Thyroid gland (tissue), 4 donors: ENCODE data around the gene EIF2S1. TPM values are rescaled to one million over a fixed set of nuclear protein-coding genes. Genes with fewer than 3 reads are reported as not detected.
"Not testable (repeated sequence)": the region's sequence is repeated elsewhere in the genome, so short reads cannot be mapped to it uniquely, and the experiment has no call there.

Experiments
- DNase-seq, 2 donors: peaks; one replicate each; pipeline ENCODE4 v3.0.0-alpha.2; 2019
- H3K27ac ChIP-seq, 3 donors: fragments of 200-600 bp; sonication (generic); 1 replicate in 2 of 3; 2 replicates in 1 of 3; pipeline ENCODE4 v1.5.1; 2016 to 2019; ENCODE audit warnings: mild to moderate bottlenecking in 1 of 3, moderate library complexity in 1 of 3
- H3K27me3 ChIP-seq: fragments of 200-600 bp; sonication (generic); one replicate; pipeline ENCODE4 v1.5.1; 2019
- H3K36me3 ChIP-seq, 2 donors: fragments of 200-600 bp; sonication (generic); one replicate each; pipeline ENCODE4 v1.5.1; 2016 to 2019
- H3K4me1 ChIP-seq, 2 donors: fragments of 200-600 bp; sonication (generic); one replicate each; pipeline ENCODE4 v1.5.1; 2017 to 2019
- H3K4me3 ChIP-seq, 3 donors: fragments of 200-600 bp; sonication (generic); replicated peaks in 1 of 3; 1 replicate in 2 of 3; 2 replicates in 1 of 3; pipeline ENCODE4 v1.5.1; 2016; ENCODE audit warnings: mild to moderate bottlenecking in 1 of 3
- H3K9me3 ChIP-seq: fragments of 200-600 bp; sonication (generic); one replicate; pipeline ENCODE4 v1.5.1; 2017
- POLR2A ChIP-seq, 2 donors: fragments of 450-650 bp; IDR thresholded peaks; one replicate each; pipeline ENCODE4 v1.6.1; 2017; ENCODE audit warnings: antibody characterized with exemption in 2 of 2, mild to moderate bottlenecking in 2 of 2, moderate library complexity in 1 of 2
- WGBS, 2 donors: methylation state at CpG; one replicate each; pipeline ENCODE4 v1.1.5; 2017; 5-methylcytosine and 5-hydroxymethylcytosine counted together
- intact Hi-C: fragments of 100-400 bp; cut with DNase I; formaldehyde crosslinking; loops from one replicate; pipeline ENCODE4 v1.15.1; 2023
- total RNA-seq, 4 donors: library from RNA; depleted of rRNA; stranded (reverse); fragments of >200 nt; gene quantifications; one replicate each; pipeline ENCODE4 v1.2.3, GENCODE V29; 2016
- TF ChIP-seq, protein P1 (sequence below), 6 experiments: fragments of 200-600 bp in 3 of 6; fragments of 450-650 bp in 3 of 6; sonication (generic) in 3 of 6; IDR thresholded peaks; one replicate each; pipeline ENCODE4 v1.5.1; 2016 to 2019; ENCODE audit warnings: antibody characterized with exemption in 6 of 6, mild to moderate bottlenecking in 2 of 6, inconsistent platforms in 1 of 6, moderate library complexity in 1 of 6

The EIF2S1 gene
- total RNA-seq, 4 donors from 2014 or later = 53.3 to 98.5 (median 69.6) TPM

DNA sequence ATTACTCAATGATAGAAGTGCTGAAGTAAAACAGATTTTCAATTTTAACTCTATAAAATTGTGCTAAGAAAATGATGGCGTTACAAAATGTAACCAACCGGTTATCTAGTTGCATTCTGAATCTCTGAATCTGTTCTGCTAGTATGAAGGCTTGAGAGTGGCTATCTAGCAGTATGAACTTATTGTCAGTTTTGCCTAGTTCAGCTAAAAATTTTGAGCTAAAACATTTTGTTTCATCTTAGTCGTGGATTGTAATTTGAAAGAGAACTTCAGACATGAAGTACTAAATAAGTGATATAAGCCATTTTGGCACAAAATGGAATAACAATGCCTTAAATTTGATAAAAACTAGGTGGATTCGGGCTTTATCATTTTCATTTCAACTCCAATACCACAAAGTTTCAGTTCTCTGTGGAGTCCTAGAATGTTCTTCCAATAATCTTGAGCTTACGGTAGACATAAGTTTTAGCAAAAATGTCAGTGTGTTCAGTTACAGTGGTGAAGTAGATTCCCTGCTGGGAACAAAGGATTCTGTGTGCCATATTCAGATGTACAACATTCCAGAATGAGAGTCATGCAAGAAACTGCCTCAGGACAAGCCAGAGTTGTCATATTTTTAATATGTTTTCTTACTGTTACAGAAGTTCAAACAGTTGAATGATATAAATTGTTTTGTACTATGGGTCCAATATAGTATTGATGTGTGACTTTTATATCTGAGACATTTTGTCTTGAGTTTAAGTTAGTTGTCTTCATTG lies 28.6 kb upstream of the EIF2S1 start:
- Histone ChIP-seq H3K4me3 (no peak overlapping the region), H3K27ac (no peak overlapping the region), H3K9me3 (no peaks in the 10 kb centered on the region), H3K4me1 (no peaks in the 10 kb centered on the region), H3K27me3 (no peaks in the 10 kb centered on the region), H3K36me3 (peaks cover 32 to 40% of the 10 kb centered on the region in 2 donors)
- 90 to 94% methylated on average over 5 of the region's 5 CpGs for WGBS, 2 donors
- intact Hi-C loops = no loop called here
- no peak for DNase-seq
- TF ChIP-seq, protein P1, sequence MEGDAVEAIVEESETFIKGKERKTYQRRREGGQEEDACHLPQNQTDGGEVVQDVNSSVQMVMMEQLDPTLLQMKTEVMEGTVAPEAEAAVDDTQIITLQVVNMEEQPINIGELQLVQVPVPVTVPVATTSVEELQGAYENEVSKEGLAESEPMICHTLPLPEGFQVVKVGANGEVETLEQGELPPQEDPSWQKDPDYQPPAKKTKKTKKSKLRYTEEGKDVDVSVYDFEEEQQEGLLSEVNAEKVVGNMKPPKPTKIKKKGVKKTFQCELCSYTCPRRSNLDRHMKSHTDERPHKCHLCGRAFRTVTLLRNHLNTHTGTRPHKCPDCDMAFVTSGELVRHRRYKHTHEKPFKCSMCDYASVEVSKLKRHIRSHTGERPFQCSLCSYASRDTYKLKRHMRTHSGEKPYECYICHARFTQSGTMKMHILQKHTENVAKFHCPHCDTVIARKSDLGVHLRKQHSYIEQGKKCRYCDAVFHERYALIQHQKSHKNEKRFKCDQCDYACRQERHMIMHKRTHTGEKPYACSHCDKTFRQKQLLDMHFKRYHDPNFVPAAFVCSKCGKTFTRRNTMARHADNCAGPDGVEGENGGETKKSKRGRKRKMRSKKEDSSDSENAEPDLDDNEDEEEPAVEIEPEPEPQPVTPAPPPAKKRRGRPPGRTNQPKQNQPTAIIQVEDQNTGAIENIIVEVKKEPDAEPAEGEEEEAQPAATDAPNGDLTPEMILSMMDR (IDR thresholded peaks at IDR 0.05) = no peak
- no peak for TF ChIP-seq POLR2A (IDR thresholded peaks at IDR 0.05)

DNA sequence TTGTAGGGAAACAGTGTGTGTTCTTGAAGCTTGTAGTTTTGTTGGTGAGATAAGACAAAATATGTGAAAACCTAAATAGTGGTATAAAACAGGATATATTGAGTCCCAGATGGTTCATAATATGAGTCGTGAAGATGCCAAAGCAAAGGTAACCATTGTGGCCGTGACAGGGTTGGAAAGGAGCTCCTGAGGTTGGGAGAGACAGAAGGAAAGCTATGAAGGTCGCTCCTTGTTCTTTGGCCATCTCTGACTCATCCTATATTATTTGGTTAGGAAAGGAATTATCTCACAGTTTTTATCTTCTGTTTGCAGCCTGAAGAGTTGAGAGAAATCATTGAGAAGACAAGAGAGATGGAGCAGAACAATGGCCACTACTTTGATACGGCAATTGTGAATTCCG lies 27.7 kb upstream of the EIF2S1 start:
- Histone ChIP-seq H3K36me3 (peaks cover 36 to 49% of the 10 kb centered on the region in 2 donors), H3K9me3 (no peaks in the 10 kb centered on the region), H3K4me1 (no peaks in the 10 kb centered on the region), H3K27ac (no peak overlapping the region), H3K27me3 (no peaks in the 10 kb centered on the region), H3K4me3 (no peak overlapping the region)
- DNase-seq = no peak
- WGBS, 2 donors = 96 to 97% methylated on average over 5 of the region's 5 CpGs
- no peak for TF ChIP-seq POLR2A (IDR thresholded peaks at IDR 0.05)
- TF ChIP-seq, protein P1 (IDR thresholded peaks at IDR 0.05) = no peak
- intact Hi-C loops = no loop called here

DNA sequence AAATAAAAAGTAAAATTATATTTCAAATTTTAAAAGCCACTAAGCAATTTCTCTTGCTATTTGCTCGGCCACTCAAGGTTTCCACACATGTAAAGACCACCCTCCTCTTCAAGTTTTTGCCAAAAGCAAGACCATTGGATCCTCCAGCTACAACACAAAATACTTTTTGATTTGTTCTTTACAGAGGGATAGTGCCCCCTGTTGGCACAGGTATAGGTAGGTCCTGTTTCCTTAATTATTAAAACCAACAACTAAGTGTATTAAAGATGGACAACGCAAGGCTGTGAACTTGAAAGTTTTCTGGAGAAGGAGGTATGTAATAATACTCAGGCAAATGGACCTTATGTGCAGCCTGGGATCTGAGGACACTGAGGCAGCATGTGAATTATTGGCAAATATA lies 24.3 kb upstream of the EIF2S1 start:
- peaks cover 48 to 63% of the 10 kb centered on the region in 2 donors for H3K36me3 ChIP-seq
- 93 to 95% methylated on average over 2 of the region's 2 CpGs for WGBS, 2 donors

DNA sequence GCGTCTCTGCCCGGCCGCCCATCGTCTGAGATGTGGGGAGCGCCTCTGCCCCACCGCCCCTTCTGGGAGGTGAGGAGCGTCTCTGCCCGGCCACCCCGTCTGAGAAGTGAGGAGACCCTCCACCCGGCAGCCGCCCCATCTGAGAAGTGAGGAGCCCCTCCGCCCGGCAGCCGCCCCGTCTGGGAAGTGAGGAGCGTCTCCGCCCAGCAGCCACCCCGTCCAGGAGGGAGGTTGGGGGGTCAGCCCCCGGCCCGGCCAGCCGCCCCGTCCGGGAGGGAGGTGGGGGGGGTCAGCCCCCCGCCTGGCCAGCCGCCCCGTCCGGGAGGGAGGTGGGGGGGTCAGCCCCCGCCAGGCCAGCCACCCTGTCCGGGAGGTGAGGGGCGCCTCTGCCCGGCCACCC lies 18.9 kb upstream of the EIF2S1 start:
- intact Hi-C loops, H3K4me3 ChIP-seq, H3K27me3 ChIP-seq, H3K9me3 ChIP-seq, DNase-seq: not testable (repeated sequence)
- H3K36me3 ChIP-seq = peaks cover 27 to 51% of the 10 kb centered on the region in 2 donors
- H3K27ac ChIP-seq = peak overlapping the region in 1 of 3 donors; percentile 33
- peaks cover 11 to 13% of the 10 kb centered on the region in 2 donors for H3K4me1 ChIP-seq
- WGBS, 2 donors = 100% methylated on average over 2 to 3 of the region's 31 CpGs

More for the DNA sequence above, 24.3 kb upstream of the EIF2S1 start:
- intact Hi-C loops = no loop called here
- Histone ChIP-seq H3K9me3 (no peaks in the 10 kb centered on the region), H3K27ac (no peak overlapping the region), H3K4me3 (no peak overlapping the region), H3K4me1 (peaks cover 0 to 4% of the 10 kb centered on the region in 2 donors), H3K27me3 (no peaks in the 10 kb centered on the region)
- DNase-seq = no peak
- TF ChIP-seq, protein P1 (IDR thresholded peaks at IDR 0.05) = peak in 3 of 6 experiments; percentile 4 to 34 (median 24)
- no peak for TF ChIP-seq POLR2A (IDR thresholded peaks at IDR 0.05)

DNA sequence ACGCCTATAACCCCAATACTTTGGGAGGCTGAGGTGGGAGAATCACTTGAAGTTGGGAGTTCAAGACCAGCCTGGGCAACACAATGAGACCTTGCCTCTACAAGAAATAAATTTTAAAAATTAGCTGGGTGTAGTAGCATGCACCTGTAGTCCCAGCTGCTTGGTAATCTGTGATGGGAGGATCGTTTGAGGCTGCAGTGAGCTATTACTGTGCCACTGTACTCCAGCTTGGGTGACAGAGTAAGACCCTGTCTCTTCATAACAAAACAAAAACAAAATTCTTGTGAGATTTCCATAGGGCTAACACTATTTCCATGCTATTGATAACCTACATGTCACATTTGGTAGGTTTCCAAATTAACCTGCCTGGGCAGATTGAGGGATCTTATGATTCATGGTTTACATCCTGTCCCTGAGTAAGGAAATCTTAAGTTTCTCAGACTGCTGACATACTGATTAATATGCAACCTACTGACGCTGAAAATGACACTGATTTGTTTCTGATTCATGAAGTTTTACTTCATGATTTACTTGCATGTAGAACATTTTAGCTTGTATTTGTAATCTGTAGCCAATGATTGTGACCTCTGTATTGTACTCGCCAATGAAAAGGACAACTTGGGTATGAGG lies 16.4 kb upstream of the EIF2S1 start:
- Histone ChIP-seq H3K27ac (peak overlapping the region in 1 of 3 donors; percentile 13), H3K4me3 (no peak overlapping the region), H3K9me3 (no peaks in the 10 kb centered on the region), H3K27me3 (no peaks in the 10 kb centered on the region), H3K36me3 (peaks cover 35 to 49% of the 10 kb centered on the region in 2 donors), H3K4me1 (peaks cover 11 to 12% of the 10 kb centered on the region in 2 donors)
- TF ChIP-seq, protein P1 (IDR thresholded peaks at IDR 0.05) = no peak
- TF ChIP-seq POLR2A (IDR thresholded peaks at IDR 0.05) = no peak
- 92 to 93% methylated on average over 4 of the region's 4 CpGs for WGBS, 2 donors
- no peak for DNase-seq
- intact Hi-C loops = no loop called here
